Ecto neural progenitor cell (in vitro differentiated cells): Measurements from ENCODE around the gene CKAP4.

Experiments used
- DNase-seq: peaks from one replicate; pipeline ENCODE4 v3.0.0-alpha.2; 2018; ENCODE audit warnings: low spot score

CKAP4 gene

DNA sequence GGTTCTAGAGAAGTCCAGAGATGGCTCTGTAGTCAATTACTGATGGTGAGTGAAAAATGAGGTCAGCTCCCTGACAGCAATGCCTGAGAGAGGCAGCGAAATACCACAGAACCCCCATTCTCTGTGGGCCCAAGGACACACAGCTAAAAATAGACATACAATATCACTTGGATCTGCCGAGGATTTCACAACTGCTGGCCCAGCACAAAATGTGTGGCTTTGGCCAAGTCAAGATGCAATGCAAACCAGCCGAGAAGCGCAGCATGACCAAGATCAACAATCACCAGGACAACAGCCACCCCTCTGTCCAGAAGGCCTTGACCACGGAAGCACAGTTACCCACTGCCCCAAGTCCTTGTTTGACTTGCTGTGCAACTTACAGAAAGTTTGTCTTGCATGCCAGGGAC, 52.2 kb downstream of the CKAP4 start:
- no peak for DNase-seq

DNA sequence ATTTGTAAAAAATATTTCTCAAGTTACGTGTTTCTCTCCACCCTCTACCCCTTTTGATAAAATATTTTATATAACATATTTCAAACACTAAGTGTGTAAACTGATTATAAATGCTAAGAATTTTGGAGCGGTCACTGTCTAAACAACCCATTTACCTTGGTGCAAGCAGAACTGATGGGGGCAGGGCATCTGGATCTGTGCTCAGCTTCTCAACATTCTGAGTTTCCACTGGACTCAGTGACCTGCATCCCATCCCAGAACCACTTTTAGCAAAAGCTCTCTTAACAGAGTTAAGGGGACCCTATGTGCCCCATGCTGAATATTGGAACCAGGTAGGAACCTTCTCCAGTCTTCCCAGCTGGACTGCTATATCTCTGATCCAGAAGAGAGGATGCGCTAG, 53.5 kb downstream of the CKAP4 start:
- DNase-seq, result no peak

DNA sequence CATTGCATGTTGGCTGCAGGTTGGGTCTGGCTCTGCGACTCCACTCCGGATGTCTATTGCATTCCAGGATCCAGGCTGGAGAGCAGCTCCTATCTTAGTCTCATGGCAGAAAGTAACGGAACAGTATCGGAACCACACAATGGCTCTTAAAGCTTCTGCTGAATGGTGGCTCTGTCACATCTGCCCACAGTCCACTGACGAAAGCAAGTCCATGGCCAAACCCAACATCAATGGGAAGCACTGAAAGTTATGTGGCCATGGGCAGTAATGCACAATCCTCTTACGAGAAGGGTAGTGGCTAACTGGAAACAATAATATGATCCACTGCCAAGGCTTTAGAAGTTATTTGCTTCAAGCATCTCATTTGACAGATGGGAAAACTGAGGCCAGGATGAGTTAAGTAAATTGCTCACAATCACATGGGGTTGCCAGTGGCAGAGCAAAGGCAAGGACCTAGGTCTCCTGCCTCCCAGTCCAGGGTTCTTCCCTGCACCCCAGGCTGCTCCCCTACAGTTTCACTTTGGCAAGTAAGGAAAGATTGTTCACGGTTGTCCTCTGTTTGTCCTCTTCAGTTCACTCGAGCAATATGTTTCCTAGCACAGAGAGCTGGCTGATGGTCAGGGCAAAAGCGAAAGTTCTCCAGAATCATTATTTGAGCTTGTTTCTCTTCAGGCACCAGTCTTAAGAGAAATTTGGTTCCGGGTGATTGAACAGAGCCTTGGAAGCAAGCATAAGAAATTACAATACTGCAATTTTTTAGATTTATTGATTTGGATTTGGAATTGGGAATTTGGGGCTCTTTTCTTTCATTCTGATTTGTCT, 54.2 kb downstream of the CKAP4 start:
- DNase-seq, result no peak

GRCh38 chr12:106192659-106193393, 55.0 kb downstream of the CKAP4 start:
- no peak for DNase-seq

DNA sequence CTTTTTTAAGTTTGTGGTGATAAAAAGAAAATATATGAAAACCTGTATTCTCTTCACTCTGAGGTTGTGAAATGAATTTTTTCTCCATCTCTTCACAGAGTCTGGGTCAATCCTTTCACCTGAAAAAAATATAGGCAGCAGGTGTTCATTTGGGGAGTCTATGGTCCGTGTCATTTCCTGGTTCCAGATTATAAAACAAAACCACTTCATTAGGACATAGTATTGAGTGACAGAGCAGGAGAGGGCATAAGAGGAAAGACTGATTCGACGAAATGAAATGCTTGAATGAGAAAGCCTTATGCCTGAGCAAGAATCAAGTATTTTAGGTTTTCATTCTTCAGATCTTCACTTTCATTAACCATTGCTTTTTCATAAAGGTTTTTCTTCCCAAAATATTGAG, 57.2 kb downstream of the CKAP4 start:
- no peak for DNase-seq

DNA sequence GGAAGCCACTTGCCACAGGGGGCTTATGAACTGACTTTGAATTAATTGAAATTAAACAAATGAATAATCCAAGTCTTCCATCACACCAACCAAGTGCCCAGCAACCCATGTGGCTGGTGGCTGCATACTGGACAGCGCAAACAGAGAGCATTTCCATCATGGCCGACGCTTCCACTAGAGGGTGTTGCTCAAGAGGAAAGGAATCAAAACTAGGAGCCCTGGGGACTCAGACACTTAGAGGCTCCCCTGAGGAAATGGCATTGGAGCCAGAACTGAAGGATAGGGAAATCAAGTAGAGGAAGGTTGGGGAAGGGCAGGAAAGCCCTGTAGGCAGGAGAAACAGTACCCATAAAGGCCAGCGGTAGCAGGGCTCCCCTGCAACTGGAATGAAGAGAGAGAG, 58.5 kb downstream of the CKAP4 start:
- no peak for DNase-seq

- DNase-seq, result peak; percentile 86
Observed at GRCh38 chr12:106188256-106188655, 59.6 kb downstream of the CKAP4 start.
